Right ventricle myocardium inferior (tissue), 1 donor: Measurements from ENCODE around the gene SLC8A1. TPM values are rescaled to one million over a fixed set of nuclear protein-coding genes. Genes with fewer than 3 reads are reported as not detected.
A peak's percentile ranks its signal among the peaks of the same experiment; 100 is the strongest.

Source experiments
- ATAC-seq: fragments of 200-7000 bp; cut with Tn5 transposase; one replicate; pipeline ENCODE4 v1.9.1; 2020; ENCODE audit warnings: mild to moderate bottlenecking, moderate library complexity
- DNase-seq: peaks from one replicate; pipeline ENCODE4 v3.0.0; 2021; ENCODE audit errors: missing footprints
- intact Hi-C: fragments of 100-400 bp; cut with DNase I; formaldehyde crosslinking; loops from one replicate; pipeline ENCODE4 v1.11.0; 2022
- total RNA-seq: library from RNA; stranded (reverse); fragmentation: NEBNext Ultra II Directional; extraction: Animal tissue kit (Norgen Biotek cat#: 25700); gene quantifications from one replicate; pipeline ENCODE4 v1.2.1, GENCODE V29; 2021
- donor health status: DM: no; HTN: yes; CAD: no; lungs with severe emphysema.

SLC8A1 gene
- total RNA-seq, 1 donor from 2014 or later = 999 TPM

DNA sequence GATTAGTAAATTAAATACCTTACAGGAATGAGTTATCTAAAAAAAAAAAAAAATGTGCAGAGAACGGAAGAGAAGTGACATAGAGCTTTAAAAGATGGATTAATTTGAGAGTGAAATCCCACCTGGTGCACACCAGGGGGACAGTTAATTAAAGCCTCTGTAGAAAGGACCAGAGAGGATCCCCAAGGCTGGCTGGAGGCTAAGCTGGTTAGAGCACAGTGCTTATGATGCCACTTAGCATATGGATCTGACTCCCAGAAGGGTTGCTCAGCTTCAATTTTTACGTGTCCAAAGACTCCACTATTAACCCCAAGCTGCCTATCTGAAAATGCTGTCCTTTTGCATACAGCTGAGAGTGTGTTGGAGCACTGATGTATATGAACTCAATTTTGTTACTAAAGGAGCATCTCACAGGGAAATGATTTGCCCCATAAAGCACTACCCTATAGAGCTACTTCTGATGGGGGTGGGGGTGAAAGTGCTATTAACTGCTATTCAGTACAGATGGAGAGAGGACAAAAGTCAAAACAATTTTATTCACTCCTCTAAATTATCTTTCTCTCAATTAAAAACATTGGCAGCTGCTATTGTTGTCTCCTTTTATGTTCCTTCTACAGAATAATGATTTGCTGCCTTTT lies 15.2 kb upstream of the SLC8A1 start:
- intact Hi-C loops = no loop called here
- ATAC-seq = no peak
- DNase-seq = no peak

DNA sequence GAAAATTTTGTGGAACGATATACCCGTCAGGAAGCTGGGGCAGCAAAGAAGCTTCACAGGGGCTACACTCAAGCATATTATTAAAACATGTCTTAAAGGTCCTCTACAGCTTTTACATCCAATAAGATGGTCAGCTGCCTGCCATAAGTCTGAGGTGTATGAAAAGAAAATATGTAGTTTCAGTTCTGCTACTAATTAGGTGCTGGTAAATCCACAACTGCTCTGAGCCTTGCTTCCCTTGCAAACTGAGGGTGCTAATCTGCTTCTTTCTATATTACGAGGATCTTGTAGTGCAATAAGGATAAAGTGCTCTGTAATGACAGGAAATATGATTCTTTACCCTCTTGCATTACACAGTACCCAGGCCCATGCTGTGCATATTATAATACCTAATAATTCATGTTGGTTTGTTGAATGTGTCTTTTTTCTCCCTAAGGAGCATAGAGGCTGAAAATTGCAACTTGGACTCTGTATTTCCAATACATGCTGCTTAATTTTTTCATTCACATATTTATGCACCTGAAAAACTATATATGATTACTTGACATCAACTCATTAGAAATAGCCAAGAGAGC lies 14.5 kb upstream of the SLC8A1 start:
- no peak for ATAC-seq
- intact Hi-C loops = no loop called here
- no peak for DNase-seq

DNA sequence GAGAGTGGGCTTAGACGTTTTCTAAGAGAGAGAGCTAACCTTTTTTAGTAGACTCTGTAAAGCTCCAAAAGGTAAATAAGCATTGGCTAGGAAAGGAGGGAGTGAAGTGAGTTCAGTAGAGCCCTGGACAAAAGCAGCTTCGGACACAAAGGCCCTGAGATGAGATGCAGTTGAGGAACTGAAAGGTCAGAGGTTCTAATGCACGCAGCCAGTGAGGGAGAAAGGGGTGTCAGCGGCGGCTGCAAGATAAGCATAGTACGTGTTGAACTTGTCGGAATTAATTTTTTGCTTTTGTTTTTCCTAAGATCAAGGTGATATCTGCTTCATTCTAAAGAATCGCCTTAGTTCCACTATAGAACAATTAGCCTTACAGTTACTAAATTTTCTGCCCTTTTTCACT lies 11.2 kb upstream of the SLC8A1 start:
- DNase-seq (no peak), ATAC-seq (no peak)
- intact Hi-C loops = no loop called here

DNA sequence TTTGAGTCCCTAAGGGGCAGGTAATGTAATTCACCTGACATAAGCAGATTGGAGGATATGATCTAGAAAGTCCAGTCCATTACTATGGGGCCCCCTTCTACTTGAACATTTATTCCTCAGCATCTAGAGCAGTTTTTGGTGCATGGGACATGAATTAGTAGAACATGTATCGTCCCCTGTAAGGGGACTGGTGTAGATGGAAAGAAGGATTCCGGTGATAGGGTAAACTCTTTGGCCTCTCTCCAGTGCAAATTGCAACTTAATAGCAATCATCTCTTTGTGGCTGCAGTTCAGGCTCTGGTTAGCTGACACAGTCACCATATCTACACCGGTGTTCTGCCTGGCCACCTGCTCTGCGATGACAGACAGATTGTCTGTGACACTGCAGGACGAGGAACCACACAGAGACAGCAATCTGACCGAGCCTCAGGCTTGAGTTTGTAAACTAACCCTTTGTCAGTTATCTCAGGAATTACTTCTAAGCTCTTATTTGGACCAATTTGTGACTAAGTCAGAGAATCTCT lies 6.4 kb upstream of the SLC8A1 start:
- ATAC-seq (peak; percentile 41), DNase-seq (no peak)
- intact Hi-C loops = no loop called here

DNA sequence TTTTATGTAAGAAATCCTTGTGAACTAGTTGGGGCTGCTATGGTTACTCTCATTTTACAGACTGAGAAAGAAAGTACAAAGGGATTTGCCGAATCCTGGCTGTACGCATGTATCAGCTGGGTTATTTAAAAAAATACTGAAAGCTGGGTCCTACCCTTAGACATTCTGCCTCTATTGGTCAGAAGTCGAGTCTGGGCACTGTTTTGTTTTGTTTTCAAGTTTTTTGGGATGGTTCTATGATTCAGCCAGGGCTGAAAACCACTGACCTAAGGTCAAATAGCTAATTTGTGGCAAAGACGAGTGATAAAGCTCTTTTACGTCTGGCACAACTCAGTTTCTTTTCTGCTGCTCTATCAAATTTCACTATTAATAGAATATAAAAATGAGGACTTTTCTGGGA lies 5.9 kb upstream of the SLC8A1 start:
- ATAC-seq (no peak), DNase-seq (no peak)
- intact Hi-C loops = no loop called here

DNA sequence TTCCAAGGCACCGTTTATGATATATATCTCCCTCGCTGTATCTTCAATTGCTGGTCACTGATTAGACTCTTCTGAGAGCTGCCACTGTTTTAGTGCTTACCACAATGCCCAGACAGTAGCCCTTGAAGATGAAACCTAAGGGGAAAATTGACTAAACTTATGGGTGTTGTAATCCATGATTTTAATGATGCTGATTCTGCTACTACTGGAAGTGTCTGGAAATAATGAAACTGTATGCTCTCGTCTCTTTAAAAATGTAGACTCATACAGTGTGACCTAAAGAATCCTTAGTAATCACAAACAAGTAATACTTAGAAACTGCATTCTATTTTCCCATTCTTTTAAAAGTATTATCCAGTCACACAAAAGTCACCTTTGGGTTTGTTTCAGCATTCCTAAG lies 5.5 kb upstream of the SLC8A1 start:
- intact Hi-C loops = no loop called here
- ATAC-seq = no peak

DNA sequence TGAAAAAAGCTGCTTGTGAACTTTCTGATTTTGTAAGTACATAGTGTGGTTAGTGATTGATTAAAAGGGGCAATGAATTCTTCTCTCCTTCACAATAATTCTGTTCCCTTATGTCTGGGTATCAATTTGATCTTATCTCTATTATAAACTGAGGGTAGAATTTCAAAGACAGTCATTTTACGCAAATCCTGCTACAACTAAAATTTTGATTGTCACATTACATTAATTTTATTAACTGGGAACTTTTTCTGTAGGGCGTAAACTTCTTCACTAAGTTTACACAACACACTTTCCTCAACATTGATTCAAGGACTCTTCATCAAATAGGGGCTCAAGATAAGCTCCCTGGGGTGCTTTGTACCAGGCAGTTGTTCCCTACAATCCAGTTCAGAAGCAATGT lies 5.0 kb upstream of the SLC8A1 start:
- ATAC-seq (no peak), DNase-seq (no peak)
- intact Hi-C loops = no loop called here

More for the DNA sequence above, 5.5 kb upstream of the SLC8A1 start:
- no peak for DNase-seq

DNA sequence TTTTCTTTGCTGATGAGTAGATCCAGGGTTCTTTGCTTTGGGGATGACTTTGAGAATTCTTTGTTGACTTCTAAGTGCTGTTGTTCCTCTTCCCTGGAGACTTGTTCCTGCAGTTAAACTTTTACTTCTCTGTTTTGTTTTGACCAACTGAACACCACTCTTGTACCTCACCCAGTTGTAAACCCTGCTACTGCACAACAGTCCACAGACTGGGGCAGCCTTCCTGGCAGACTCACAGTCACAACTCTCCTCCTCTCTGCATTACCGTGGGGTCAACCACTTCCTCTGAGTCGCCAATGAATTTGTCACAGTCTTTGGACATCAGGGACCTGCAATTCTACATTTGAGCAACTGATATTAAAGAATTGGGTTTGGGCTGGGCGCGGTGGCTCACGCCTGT lies 3.8 kb upstream of the SLC8A1 start:
- DNase-seq (no peak), ATAC-seq (no peak)
- intact Hi-C loops = no loop called here

DNA sequence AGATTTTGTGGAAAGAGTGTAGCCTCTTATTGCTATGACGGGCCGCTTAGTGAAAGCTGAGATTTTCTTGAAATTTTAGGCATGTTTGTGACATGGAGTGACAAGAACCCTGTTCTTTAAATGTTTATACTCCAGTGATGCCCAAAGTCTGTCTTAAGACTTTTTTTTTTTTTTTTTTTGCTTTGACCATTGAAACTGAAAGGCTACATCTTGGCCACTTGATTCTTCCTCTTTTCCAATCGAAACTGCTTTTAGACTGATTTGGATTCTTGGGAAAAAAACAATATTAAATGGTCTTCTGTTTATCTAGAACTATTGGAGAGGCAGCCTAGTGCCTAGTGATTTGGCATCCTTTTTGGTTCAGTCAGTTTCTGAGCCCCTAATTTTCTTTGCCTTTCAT lies 2.4 kb upstream of the SLC8A1 start:
- ATAC-seq (no peak), DNase-seq (no peak)
- intact Hi-C loops = loop anchor here (5.0 kb wide), 2 partner anchors 53 to 172 kb away; no protein-coding TSS in a partner anchor

DNA sequence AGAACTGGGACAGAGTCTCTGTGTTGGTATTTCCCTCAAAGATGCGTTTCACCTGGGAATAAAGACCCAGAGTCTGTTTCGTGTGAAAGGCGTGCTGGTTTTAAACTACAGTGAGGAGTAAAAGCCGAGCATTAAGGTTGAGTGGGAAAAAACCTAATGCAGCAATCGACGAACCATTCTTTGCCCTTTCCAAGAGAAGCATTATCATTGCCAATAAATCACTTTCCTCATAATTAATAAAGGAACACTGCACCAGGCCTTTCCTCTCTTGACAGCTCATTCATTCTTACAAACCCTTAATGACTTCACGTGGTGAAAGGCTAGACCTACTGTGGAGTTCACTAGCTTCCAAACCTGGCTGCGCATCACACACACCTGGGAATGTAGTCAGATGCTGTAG lies 896 bp upstream of the SLC8A1 start:
- DNase-seq (no peak), ATAC-seq (no peak)
- intact Hi-C loops = loop anchor here (5.0 kb wide), 2 partner anchors 55 to 170 kb away; no protein-coding TSS in a partner anchor

DNA sequence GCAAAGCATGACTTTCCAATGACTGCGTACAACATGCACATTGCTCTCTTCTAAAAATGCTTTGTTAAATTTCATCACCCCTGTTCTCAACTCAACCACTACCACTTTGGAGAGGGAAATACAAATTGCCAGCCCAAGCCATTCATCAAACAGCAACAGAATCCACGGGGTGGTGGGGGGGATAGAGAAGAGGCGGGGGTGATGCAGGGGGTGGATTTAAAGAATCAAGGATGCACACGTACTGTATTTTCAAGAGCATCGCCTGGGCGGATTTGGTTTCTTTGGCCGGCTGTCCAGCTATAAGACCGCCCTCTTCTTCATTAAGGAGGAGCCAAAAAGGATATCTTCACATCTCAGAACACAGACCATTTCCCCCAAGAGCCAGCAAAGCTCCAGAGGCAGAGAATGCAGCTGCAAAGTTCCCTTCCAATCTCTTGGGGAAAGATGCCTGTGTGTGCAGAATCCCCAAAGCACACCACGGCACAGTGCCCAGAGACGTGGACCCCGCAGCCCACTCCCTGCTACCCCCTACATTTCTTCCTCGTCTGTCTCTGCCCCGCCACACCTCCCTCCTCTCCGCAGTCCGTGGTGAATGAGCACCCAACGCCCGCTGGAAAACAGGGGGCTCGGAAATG lies 977 bp downstream of the SLC8A1 start:
- peak; percentile 65 for ATAC-seq
- peak; percentile 65 for DNase-seq
- intact Hi-C loops = loop anchor here (2.0 to 5.0 kb wide), 3 partner anchors 56 to 169 kb away; no protein-coding TSS in a partner anchor

DNA sequence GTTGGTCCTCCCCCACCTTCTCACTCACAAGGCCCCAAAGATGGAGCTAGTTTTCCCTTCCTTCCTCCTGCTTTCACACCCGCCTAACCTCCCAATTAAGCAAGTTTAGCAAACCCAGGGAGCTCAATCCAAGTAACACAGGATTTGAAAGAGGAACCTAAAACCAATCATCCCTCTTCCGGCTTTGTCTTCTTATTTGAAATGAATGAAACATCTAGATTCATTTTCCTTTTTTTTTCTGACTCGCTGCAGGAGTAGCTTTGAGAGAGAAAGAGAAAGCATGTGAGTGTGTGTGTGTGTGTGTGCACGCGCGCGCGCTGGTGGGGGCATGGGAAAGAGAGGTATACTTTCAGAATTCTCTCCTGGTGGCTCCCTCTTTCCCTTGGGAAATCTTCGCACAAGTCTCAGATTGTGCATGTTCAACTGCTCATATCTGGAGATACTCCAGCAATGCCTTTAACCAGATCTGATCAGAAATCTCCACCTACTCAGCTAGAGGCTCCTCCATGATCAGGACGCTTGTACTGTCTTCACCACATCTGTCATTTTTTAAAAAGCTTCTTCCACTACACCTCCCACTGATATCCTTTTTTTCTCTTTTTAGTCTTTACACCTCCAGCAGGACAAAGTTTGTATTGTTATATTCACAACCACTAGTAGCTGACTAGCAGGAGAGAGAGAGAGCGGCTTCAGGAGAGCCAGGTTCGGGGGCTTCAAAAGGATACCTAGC lies 1.7 kb downstream of the SLC8A1 start:
- intact Hi-C loops = loop anchor here (2.0 to 5.0 kb wide), 3 partner anchors 57 to 168 kb away; no protein-coding TSS in a partner anchor
- ATAC-seq = no peak
- peak; percentile 76 for DNase-seq

DNA sequence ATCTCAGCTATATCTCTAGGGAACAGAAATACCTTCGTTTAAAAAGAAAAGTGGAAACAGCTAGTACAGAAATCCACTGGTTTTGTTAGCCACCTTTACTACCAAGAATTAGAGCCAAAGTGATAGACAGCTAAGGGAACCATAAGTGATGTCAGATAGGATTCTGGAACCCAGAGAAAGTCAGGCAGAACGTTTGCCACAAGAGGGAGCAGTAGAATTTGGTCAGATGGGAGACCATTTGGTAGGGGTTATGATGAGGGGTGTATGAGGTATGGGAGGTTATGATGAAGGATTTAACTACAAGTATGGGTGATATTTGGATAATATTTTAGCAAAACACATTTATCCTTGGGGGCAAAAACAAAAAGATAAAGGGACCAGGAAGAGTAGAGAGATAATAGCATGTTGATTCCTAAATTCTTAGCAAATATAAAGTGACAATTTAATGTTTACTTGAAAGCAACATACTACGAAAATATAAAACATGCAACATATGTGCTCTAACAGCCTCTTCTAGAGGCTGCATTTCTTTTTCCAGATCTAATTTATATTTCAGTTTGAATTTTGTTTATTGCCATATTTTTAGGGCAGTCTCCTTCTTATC lies 3.3 kb downstream of the SLC8A1 start:
- ATAC-seq (no peak), DNase-seq (no peak)
- intact Hi-C loops = loop anchor here (10.0 kb wide), 1 partner anchor 324 kb away; no protein-coding TSS in a partner anchor

DNA sequence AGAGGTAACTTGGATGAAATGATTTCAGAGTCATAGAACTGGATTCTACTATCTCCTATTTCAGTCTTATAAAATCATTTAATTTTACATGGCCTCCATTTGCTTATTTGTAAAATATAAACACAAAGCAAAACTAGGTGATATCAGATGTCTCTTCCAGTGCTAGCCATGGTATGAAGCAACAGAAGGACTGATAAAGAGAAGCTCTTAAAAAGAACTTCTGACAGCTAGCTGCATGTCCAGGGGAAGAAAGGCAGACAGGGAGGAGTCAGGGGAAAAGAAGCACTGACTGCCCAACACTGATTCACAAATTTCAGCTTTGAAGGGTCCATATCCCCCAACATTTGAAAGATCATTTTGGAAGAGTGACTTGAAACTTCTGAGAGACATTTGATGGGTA lies 6.4 kb downstream of the SLC8A1 start:
- ATAC-seq (peak; percentile 21), DNase-seq (no peak)
- intact Hi-C loops = loop anchor here (10.0 kb wide), 1 partner anchor 321 kb away; no protein-coding TSS in a partner anchor

DNA sequence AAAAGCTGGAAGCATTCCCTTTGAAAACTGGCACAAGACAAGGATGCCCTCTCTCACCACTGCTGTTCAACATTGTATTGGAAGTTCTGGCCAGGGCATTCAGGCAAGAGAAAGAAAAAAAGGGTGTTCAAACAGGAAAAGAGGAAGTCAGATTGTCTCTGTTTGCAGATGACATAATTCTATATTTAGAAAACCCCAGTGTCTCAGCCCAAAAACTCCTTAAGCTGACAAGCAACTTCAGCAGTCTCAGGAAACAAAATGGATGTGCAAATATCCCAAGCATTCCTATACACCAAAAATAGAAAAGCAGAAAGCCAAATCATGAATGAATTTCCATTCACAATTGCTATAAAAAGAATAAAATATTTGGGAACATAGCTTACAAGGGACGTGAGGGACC lies 11.1 kb downstream of the SLC8A1 start:
- DNase-seq (no peak), ATAC-seq (no peak)
- intact Hi-C loops = loop anchor here (10.0 kb wide), 1 partner anchor 316 kb away; no protein-coding TSS in a partner anchor

DNA sequence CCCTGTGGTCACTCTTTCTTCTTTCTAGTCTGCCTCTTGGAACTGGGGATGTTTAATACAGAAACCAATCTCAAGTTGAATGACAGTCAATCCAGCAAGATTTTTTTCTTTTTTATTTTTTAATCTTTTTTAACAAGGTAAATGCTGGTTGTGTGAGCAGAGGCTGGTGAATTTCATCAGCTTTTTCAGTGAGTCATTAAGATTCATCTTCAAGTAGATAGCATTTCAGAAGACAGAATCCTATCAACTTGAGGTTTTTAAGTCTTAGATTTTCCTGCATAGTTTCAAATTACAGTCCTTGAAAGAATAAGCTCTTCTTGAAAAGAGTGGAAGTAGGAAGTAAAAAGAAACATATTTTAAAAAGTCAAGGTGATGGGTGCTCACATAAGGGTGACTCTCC lies 12.4 kb downstream of the SLC8A1 start:
- ATAC-seq (no peak), DNase-seq (no peak)
- intact Hi-C loops = no loop called here

DNA sequence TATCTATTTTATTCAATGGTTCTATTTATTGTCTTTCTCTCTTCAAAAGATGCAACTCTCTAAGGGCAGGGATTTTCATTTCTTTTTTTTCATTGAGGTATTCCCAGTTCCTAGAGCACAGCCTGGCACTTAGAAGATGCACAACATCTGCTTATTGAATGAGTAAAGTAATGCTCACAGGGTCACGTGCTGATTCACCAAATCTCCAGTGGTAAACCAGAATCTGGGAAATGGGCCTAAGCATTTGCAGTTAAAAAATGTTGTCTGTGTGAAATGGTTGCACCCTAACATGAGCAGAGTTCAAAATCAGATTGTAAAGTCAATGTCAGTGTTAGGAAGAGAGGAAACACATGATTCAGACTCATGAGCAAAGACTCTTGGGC lies 15.8 kb downstream of the SLC8A1 start:
- intact Hi-C loops = no loop called here
- DNase-seq (no peak), ATAC-seq (no peak)

DNA sequence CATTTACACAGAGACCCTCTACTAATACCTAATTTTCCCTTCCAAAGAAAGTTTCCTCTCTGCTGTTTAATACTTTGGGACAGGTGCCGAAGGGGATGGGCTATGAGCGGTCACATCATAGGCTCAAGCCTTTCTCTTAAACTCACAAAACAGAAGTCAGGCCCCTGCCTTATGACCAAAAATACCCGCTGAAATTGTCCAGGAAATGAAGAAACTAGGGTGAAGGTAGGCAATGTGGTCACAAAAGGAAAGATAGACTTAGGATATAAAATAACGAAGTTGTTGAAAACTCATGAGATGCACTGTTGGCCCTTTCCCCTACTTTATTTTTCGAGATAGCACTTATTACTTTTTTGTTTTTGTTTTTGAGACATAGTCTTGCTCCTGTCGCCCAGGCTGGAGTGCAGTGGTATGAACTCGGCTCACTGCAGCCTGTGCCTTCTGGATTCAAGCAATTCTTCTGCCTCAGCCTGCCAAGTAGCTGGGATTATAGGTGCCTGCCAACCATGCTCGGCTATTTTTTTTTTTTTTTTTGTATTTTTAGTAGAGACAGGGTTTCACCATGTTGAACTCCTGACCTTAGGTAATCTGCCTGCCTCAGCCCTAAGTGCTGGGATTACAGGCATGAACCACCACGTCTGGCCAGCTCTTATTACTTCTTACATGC lies 16.3 kb downstream of the SLC8A1 start:
- ATAC-seq = peak; percentile 12
- no peak for DNase-seq
- intact Hi-C loops = no loop called here
